ENCODE measurements around the gene MAPT.
A peak's percentile ranks its signal among the peaks of the same experiment; 100 is the strongest.

Gene MAPT

DNA sequence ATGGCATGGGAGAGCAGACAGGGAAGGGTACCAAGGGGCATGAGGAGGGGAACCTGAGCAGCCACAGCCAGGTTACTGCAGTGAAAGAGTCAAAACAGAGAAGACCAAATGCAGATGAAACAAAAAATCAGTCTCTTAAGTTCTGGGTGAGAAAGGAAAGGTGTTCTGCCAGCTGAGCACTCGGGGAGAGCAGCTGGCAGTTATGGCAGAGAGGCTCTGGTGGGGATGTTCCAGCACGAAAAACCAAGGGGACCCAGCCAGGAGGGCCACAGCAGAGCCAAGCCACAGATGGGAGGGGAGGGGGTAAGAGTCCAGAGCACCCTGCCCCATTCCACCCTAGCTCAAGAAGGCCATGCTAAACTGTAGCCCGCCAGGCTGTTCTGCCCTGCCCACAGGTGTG, 136.4 kb downstream of the MAPT start:
- DNase-seq (ENCODE audit: low spot score) = no peak

DNA sequence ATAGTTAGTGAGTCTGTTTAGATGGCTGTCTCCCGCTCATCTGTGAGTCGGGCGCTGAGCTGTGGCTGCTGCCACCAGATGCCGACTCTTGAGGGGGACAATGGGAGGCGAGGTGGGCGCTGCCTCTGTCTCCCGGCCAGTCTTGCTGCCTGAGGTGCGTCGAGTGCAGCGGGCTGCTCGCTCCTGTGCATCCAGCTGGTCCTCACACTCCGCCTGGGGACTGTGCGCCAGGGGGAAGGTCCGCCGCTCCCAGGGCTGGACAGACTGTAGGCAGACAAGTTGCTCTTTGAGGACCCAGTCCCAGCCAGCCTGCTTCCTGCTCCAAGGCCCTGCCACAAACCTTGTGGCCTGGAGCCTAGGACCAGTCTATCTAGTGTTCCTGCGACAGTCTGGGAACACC, 137.1 kb downstream of the MAPT start:
- no peak for DNase-seq (ENCODE audit: low spot score)

DNA sequence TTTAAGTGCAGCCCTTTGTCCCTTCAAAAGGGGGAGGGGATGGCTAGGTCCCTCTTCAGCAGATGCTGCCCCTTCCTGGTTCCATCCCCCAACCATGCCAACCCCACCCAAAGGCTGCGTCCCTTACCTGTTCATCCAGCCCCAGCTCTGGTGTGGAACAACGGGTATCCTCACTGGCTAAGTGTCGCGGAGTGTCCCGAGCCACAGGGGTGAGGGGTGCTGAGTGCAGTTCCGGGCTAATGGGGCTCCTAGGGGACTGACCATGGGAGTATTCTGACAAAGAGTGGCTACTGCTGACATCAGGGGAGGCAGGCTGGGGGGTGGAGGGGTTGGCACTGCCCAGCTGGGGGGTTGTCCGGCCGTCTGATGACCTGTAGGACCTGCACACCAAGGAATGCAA, 137.6 kb downstream of the MAPT start:
- DNase-seq (ENCODE audit: low spot score) = no peak

DNA sequence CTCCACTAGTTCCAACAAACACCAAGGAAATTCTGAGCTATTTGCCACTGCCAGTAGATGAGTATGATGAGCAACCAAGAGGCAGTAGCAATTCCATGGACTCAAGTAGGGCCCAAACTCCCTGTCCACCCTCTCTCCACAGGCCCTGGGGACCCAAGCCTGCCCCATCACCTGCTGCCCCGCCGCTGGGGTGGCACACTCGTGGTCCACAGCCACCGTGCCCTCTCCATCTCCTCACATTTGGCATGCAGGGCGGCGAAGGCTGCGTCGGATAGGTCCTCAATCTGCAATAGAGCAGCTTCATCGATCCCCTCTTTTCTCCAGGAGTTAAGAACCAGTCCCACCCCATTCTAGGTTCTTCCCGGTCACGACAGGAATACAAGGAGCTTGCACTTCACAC, 138.6 kb downstream of the MAPT start:
- DNase-seq (ENCODE audit: low spot score) = no peak

DNA sequence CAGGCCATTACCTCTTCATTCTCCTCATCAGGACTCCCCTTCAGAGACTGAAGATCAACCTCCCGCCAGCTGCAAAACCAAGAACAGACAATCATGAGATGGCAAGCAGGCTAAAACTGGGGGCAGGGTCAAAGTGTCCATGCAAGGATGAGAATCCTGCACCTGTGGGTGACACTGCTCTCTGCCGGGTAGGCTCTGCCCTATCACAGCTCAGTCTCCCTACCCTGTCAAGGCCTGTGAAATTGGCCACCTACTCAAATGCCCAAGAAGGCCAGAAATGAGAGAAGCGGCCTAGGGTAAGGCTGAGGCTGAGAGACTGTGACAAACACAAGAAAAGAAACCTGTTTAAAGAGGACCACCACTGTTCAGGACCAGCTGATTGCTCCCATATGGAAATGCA, 139.0 kb downstream of the MAPT start:
- no peak for DNase-seq (ENCODE audit: low spot score)

DNA sequence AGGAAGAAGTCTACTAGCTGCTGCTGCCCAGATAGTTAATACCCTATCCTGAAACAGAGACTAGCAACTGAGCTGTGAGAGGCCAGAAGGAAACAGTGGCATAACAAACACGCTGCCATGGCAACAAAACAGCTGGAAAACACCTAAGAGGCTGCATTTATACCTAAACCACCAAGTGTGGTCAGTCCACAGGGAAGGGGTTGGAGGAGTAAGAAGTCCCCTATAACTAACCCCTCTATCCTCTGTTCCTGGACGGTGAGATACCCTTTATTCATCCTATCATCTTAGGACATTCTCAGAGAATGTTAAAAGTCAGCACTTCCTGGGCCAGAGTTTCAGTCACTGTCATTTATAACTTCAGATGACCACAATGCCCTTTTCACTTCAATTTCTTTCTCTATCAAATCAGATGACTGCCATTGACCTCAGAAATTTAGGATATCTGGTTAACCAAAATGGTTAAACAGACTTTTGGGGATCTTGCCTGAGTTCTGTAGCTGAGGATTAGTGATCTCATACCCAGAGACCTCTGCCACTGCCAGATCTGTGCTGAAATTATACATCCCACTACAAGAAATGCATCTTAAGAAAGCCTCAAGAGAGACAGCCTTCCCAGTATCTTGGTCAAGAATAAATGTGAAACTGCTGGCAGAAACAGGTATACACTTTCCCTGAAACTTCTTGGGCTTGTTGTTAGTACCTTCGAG, 140.9 kb downstream of the MAPT start:
- no peak for DNase-seq (ENCODE audit: low spot score)

DNA sequence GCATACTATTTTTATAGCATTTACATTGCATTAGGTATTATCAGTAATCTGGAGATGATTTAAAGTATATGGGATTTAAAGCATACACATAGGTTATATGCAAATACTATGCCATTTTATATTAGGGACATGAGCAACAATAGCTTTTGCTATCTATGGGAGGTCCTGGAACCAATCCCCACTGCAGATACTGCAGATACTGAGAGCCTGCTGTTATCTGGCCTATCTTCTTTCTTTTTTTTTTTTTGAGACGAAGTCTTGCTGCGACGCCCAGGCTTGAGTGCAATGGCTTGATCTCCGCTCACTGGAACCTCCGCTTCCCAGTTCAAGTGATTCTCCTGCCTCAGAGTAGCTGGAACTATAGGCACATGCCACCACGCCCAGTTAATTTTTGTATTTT, 142.1 kb downstream of the MAPT start:
- no peak for DNase-seq (ENCODE audit: low spot score)

DNA sequence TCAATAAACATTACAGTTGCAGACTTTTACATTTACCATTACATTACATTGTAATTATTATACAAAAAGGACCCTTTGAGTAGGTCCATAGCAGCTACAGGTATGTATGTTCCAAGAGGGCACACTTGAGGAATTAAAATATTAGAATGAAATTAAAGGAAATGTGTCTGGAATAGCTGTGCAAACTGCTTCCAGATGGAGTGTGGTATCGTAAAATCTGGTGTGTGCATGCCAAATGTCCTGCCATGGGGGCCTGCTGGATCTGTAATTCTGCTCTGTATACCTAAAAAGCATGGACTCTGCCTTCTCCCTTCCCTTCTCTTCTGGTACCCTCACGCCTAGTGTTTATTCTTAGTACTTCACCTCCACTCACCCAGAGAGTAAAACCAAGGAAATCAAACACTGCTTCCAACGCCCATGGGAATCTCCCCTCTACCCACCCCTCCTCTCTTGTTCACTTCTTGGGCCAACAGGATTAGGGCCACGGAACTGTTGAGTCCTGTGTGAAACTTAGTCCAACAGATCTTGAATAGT, 143.4 kb downstream of the MAPT start:
- DNase-seq (ENCODE audit: low spot score) = no peak

DNA sequence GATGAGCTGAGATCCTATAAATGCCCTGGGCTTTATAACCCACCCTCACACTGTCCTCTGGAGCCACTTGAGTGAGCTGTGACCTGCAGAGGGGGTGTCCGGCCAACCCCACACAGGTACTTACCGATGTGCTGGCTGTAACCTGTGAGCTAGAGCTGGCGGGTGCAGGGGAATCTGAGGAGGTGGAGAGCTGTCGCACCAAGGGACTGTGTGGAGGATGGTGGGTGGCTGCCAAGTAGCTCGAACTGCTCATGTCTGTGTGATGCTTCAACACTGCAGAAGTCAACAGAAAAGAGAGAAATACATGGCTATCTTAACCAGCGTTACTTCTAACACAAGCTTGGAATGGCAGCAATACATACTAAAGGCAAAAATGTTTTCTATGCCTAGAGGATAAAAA, 144.1 kb downstream of the MAPT start:
- DNase-seq (ENCODE audit: low spot score) = no peak

DNA sequence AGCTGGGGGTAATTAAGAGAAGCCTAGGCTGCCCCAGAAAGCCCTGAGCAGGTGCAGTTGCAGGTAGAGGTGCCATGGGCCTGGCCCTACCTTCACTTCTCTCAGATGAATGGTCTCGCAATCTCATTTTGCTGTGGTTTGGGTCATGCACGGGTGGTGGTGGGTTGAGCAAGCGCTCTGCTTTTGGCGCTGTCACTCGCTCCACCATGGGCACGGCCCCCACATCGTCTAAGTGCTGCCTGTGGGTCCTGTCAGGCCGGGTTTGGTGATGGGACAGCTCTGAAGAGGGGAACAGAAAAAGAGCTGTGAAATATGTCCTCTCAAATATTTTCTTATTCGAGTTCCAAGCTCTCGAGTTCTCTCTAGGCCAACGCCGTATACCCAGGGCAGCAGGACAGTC, 144.6 kb downstream of the MAPT start:
- DNase-seq (ENCODE audit: low spot score) = no peak

DNA sequence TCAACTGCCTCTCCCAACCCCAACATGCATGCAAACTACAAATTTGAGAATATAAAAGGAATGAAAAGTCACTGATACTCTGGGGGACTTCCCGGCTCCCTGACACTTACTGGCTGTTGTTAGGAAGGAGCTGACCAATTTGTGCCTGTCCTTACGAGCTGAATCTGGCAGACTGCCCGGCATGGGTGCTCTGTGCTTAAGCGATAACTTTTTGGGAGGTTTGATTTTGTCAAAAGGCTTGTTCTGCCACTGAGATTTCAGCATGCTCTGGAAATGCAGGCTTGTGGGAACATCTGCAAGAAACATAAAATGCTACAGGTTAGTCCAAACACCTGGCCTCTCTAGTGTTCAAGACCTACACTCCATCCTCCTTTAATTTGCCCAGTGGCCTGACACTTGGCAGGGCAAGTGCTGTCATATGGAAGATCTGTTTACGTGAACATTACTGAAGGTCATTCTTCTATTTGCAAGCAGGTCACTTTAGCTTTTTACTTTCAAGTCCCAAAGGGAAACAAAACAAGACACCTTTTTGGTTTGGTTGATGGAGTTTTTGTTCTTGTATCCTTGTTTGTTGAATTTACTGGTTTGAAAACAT, 145.3 kb downstream of the MAPT start:
- DNase-seq (ENCODE audit: low spot score) = no peak

DNA sequence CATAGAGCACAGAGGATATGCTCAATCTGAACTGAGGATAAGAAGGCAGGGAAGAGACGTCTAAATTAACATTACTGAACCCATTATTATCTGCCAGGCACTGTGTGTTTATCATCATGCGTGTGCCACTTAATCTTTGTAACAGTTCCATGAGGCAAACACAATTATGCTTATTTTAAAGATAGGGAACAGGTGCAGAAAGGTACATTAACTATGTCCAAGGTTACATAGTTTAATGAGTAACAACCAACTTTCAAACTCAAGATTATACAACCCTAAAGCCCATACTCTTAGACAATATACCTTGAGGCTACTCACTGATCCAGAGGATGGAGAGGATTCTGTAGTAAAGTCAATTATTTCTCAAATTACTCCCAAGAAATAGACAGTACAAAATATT, 147.9 kb downstream of the MAPT start:
- DNase-seq (ENCODE audit: low spot score) = no peak

DNA sequence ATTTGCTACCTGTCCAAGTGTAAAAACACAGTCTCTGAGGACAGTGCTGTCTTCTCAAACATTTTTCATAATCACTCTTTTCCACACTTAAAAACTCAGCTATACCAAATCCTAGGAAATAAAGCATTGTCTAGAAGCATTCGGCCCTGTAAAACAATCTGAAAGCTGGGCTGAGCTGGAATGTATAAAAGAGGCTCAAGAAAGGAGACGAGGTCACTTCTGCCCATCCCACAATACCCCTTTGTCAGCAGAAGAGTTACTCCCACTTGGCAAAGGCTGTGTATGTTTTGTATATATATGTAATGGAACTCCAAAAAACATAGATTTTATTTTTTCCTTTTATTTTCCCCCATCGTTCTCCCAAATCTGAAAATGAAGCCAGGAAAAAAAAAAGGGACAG, 148.6 kb downstream of the MAPT start:
- DNase-seq (ENCODE audit: low spot score) = no peak

DNA sequence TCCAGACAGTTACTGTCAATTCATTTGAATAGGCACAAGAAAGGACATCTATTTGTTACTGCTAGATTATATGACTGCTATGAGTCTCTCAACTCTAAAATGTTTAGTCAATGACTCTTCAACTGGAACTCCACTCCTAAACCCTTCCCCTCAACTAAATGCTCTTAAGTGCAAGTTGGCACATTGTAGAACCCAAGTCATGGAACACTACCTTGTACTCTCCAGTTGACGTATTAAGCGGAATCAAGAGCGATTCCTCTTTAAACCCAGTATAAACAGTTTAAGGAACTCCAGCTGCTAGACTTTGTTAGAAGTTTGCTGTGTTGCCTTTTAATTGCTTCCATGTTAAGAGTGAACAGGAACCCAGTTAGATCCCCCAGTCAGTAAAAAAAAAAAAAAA, 149.3 kb downstream of the MAPT start:
- no peak for DNase-seq (ENCODE audit: low spot score)

DNA sequence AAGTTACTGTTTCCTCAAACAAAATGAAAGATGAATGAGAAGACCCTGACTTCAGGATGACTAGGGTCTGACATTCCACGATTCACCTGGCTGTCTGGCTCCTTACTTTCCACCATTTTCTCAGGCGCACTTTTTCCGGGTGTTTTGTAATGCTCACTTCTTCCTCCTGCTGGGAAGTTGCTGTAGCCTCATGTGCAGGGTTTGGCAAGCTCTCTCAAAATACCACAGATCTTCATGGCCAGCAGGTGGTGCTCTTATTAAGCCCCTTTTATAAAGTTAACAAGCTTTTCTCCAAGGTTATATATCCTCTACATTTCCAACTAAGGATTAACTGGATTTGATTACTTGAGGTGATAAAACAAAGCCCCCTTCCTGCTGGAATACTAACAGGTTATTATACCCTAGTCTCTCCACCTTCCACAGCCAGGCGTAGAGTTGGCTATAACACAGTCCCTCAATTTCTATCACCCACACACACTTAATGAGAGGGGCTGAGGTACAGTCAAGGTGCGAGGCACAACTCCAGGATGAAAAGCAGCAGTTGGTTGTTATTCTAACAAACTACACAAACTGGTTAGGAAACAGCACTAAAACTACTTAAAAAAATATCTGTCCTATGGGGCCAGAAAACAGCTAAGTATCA, 150.1 kb downstream of the MAPT start:
- DNase-seq (ENCODE audit: low spot score) = peak; percentile 67

DNA sequence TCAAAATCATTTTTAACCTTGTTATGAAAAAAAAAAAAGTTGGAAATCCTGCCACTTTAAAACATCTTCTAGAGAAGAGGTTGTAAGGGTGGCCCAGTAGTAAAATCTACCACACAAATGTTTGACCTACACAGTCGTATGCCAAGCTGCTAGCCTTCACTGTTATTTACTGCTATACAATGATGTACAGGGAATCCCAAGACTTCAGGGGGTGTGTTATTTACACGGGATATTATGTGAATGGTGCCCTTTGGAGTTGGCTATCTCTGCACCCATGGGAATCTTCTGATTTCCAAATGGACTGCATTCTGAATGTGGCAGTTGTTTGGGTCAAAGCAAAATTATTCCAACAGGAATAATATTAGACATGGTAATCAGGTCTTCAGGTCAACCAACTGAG, 150.6 kb downstream of the MAPT start:
- no peak for DNase-seq (ENCODE audit: low spot score)

DNA sequence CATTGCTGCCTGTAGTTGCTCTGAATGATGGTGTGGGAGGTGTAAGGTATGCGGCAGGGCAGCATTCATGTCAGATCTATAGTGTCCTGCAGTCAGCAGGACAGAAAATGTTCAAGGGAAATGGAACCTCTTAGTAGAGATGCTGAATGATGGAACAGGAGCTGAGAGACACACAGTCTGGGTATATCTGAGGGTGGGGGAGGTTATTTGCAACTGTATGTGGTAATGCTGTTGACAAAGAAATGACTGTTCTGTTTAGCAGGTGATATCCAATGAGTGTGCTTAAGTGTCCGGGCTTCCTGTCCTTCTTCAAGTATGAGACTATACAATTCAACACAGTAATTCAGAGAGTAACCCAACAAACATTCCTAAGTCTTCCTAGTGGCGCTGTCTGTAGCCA, 151.3 kb downstream of the MAPT start:
- DNase-seq (ENCODE audit: low spot score) = peak; percentile 46

DNA sequence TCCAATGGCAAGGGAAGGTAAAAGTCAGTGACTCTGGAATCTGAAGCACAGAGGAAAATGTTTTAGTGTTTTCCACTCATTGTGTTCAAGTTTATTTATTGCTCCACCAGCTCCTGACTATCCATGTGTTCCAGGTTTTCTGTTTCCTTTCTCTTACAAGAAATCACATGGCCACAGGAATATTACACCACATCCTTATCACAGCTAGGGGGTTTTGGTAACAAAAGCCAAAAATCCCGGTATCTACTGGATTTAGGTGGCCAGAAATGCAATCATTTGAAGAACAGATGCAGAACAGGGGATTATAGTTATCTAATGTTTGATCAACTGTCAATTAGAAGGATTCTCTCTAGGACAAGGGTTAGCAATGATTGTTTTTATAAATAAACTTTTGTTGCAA, 152.6 kb downstream of the MAPT start:
- DNase-seq (ENCODE audit: low spot score) = no peak

DNA sequence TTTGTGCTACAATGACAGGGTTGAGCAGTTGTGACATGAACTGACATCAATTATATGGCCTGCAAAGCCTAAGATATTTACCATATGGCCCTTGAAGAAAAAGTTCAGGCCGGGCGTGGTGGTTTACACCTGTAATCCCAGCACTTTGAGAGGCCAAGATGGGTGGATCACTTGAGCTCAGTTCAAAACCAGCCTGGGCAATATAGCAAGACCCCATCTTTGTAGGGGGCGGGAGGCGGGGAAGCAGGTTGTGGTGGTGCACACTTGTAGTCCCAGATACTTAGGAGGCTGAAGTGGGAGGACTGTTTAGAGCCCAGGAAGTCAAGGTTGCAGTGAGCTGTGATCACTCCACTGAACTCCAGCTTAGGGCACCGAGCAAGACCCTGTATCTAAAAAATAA, 153.0 kb downstream of the MAPT start:
- no peak for DNase-seq (ENCODE audit: low spot score)

DNA sequence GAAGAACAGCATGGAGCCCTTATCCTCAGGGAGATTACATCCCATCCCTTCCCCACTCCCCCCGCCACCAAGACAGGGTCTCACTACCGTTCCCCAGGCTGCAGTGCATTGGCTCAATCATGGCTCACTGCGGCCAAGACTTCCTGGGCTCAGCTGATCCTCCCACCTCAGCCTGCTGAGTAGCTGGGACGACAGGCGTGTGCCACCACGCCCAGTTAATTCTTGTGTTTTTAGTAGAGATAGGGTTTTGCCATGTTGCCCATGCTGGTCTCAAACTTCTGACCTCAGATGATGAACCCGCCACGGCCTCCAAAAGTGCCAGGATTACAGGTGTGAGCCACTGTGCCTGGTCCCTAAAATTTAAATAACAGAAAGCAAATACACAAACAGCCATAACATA, 153.5 kb downstream of the MAPT start:
- no peak for DNase-seq (ENCODE audit: low spot score)

DNA sequence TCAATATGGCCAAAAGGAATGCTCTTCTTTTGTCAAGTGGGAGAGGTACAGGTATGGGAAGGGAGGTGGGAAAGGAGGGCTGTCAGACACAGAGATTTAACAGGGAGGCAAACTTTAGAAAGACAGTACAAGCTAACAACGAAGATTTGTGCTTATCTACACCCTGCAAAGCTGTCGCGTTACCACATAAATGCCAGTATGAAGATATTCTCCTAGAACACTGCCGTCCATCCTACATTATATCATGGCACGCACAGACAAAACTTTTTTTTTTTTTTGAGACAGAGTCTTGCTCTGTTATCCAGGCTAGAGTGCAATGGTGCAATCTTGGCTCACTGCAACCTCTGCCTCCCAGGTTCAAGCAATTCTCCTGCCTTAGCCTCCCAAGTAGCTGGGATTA, 155.3 kb downstream of the MAPT start:
- no peak for DNase-seq (ENCODE audit: low spot score)

DNA sequence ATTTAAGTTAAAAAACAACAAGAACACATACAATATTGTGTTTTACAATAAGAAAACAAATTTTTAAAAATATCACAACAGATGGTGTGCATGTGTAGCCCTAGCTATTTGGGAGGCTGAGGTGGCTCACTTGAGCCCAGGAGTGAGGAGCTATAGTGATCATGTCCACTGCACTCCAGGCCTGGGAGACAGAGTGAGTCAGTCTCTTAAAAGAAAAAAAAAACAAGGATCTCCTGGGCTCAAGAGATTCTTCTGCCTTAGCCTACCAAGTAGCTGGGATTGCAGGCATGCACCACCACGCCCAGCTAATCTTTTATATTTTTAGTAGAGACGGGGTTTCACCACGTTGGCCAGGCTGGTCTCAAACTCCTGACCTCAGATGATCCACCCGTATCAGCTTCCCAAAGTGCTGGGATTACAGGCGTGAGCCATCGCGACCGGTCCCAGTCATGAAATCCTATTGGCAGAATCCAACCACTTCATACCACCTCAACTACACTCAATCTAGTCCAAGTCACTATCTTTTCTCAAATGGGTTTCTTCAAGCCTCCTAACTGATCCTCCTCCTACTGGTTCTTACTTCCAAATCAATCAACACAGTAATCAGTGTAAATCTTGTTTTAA, 159.7 kb downstream of the MAPT start:
- no peak for DNase-seq (ENCODE audit: low spot score)

DNA sequence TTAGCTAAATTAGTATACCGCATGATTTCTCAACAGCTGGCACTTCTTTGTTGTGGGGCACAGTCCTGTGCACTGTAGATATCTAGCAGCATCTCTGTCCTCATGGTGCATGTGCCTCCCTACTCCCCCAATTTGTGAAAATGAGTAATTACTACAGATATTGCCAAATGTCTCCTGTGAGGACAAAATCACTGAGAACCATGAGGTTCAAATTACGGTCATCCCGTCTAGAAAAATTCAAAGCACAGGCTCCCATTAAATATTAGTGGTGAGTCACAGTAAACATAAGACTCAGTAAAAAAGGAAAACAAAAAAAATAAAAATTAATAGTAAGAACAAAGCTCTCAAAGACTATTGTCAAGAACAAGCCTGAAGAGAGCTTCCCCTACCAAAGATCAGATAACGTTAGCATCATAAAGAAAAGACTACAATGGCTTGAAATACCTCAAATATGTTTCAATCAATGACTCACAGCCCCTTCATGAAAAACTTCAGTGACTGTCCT, 162.5 kb downstream of the MAPT start:
- peak; percentile 67 for DNase-seq (ENCODE audit: low spot score)

Data from kidney capillary endothelial cell (primary cell).